A673 (cell line): Measurements from ENCODE around the gene TMEM30A.

Experiments
- EZH2 ChIP-seq: fragments of 200-600 bp; sonication (generic); IDR thresholded peaks from 2 replicates; pipeline ENCODE4 v1.6.1; 2017; ENCODE audit warnings: borderline replicate concordance, low read depth, mild to moderate bottlenecking, mixed read lengths, antibody characterized with exemption, low read length; ENCODE audit not compliant: poor library complexity, severe bottlenecking
- TF ChIP-seq, protein P1 (sequence below): fragments of 300-800, 200-600 bp; sonication (generic); conservative IDR thresholded peaks from 2 replicates; pipeline ENCODE4 v1.5.1; 2017; ENCODE audit warnings: low read depth, mild to moderate bottlenecking, antibody characterized with exemption, low read length, moderate library complexity, mixed read lengths

- TF ChIP-seq, protein P1, sequence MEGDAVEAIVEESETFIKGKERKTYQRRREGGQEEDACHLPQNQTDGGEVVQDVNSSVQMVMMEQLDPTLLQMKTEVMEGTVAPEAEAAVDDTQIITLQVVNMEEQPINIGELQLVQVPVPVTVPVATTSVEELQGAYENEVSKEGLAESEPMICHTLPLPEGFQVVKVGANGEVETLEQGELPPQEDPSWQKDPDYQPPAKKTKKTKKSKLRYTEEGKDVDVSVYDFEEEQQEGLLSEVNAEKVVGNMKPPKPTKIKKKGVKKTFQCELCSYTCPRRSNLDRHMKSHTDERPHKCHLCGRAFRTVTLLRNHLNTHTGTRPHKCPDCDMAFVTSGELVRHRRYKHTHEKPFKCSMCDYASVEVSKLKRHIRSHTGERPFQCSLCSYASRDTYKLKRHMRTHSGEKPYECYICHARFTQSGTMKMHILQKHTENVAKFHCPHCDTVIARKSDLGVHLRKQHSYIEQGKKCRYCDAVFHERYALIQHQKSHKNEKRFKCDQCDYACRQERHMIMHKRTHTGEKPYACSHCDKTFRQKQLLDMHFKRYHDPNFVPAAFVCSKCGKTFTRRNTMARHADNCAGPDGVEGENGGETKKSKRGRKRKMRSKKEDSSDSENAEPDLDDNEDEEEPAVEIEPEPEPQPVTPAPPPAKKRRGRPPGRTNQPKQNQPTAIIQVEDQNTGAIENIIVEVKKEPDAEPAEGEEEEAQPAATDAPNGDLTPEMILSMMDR, result no peak
- TF ChIP-seq EZH2, result no peak
Measured at GRCh38 chr6:75305573-75305972, 21.0 kb upstream of the TMEM30A start.
